ENCODE measurements around the gene DDC. TPM values are rescaled to one million over a fixed set of nuclear protein-coding genes. Genes with fewer than 3 reads are reported as not detected.

Gene DDC
- total RNA-seq, 2 donors from 2014 or later, result 85.4 to 90.2 TPM

DNA sequence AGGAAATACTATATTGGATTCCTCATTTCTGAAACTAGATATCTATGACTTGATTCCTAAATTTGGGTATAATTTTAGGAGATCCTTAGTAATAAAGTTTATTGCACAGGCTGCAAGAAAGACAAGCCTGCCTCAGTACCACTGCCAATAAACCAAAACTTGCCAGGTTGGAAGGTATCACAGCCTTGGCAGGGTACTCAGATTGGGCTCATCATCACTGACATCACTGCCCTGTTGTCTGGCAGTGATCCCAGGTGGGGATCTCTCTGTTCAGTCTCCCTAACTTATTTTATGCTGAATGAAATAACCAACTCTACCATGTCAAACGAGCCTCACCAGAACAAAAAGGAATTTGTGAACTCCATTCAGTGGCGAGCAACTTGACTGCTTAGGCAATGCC is 133.9 kb downstream of the DDC start:
- Histone ChIP-seq H3K9me3 (no peaks in the 10 kb centered on the region), H3K27me3 (no peaks in the 10 kb centered on the region), H3K36me3 (no peaks in the 10 kb centered on the region), H3K9ac (ENCODE audit: low read depth in 2 of 2, low read length in 2 of 2) (no peak overlapping the region), H3K4me3 (no peak overlapping the region), H3K4me1 (no peaks in the 10 kb centered on the region), H3K27ac (no peak overlapping the region)
- TF ChIP-seq, protein P1, sequence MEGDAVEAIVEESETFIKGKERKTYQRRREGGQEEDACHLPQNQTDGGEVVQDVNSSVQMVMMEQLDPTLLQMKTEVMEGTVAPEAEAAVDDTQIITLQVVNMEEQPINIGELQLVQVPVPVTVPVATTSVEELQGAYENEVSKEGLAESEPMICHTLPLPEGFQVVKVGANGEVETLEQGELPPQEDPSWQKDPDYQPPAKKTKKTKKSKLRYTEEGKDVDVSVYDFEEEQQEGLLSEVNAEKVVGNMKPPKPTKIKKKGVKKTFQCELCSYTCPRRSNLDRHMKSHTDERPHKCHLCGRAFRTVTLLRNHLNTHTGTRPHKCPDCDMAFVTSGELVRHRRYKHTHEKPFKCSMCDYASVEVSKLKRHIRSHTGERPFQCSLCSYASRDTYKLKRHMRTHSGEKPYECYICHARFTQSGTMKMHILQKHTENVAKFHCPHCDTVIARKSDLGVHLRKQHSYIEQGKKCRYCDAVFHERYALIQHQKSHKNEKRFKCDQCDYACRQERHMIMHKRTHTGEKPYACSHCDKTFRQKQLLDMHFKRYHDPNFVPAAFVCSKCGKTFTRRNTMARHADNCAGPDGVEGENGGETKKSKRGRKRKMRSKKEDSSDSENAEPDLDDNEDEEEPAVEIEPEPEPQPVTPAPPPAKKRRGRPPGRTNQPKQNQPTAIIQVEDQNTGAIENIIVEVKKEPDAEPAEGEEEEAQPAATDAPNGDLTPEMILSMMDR (IDR thresholded peaks at IDR 0.05), result no peak
- intact Hi-C loops (cut with DNase I), result no loop called here
- no peak for DNase-seq

DNA sequence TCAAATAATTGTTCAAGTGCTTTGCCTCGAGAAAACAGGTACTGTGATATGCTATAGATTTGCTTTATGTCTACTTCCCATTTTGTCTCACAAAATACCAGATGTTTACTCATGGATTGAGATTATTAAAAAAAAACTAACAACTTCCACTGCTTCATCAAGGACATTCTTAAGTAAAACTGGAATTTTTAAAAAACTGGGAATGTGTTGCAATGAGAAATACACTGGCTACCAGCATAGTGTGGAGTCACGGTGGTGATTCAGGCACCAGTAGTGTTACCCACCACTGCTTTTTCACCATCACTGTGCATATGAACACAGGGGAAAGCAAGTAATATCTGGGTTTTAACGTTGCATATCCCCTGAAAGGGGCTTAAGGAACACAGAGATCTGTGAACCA is 136.3 kb downstream of the DDC start:
- intact Hi-C loops (cut with DNase I), result no loop called here
- Histone ChIP-seq H3K27me3 (no peaks in the 10 kb centered on the region), H3K27ac (no peak overlapping the region), H3K4me3 (no peak overlapping the region), H3K4me1 (no peaks in the 10 kb centered on the region), H3K36me3 (no peaks in the 10 kb centered on the region), H3K9me3 (no peaks in the 10 kb centered on the region), H3K9ac (ENCODE audit: low read depth in 2 of 2, low read length in 2 of 2) (no peak overlapping the region)
- TF ChIP-seq, protein P1 (IDR thresholded peaks at IDR 0.05), result no peak
- DNase-seq, result no peak

DNA sequence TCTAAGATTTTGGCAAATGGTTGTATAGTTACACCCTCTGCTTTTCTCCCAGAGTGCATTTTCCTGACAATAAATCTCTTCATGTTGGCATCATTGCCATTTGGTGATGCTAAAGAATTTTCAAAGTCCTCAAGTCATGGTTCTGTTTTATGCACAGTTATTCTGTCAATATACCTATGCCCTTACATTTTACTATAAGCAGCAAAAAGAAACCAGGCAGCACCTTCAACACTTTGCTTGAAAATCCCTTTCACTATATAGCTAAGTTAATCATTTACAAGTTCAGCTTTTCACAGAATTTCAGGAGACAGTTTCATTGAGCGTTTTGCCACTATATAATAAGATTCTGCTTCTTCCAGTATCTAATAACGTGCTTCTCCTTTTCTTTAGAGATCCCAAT is 137.7 kb downstream of the DDC start:
- no peaks in the 10 kb centered on the region for H3K36me3 ChIP-seq
- no peak overlapping the region for H3K9ac ChIP-seq (ENCODE audit: low read depth in 2 of 2, low read length in 2 of 2)
- no peaks in the 10 kb centered on the region for H3K4me1 ChIP-seq
- no peak for DNase-seq
- no peaks in the 10 kb centered on the region for H3K9me3 ChIP-seq
- TF ChIP-seq, protein P1 (IDR thresholded peaks at IDR 0.05), result no peak
- H3K27me3 ChIP-seq, result no peaks in the 10 kb centered on the region
- H3K4me3 ChIP-seq, result no peak overlapping the region
- intact Hi-C loops (cut with DNase I), result no loop called here
- H3K27ac ChIP-seq, result no peak overlapping the region

DNA sequence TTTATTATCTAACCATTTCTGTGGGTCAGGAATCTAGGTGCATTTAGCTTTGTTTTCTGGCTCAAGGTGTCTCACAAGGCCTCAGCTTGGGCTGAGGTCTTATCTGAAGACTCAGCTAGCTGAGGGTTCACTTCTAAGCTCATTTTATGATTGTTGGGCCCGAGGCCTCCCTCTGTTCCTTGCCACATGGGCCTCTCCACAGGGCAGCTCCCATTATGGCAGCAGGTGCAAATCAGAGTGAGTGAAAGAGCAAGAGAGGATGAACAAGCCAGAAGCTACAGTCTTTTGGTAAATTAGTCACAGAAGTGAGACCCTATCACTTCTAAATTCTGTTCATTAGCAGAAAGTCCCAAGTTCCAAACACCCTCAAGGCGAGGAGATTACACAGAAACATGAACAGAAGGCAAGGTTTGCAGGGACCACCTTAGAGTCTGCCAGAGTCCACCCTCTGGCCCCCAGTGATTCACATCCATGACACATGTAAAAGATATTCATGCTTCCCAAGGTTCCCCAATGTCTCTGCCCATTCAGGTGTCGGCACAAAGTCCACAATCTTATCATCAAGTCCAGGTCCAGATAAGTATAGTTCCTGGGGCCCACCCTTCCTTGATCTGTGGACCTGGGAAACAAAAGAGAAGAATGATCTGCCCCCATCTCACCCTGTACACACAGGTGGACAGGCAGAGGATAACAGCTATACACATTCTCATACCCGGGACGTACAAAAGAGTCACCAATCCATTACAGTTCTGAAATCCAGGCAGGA is 138.7 kb downstream of the DDC start:
- Histone ChIP-seq H3K9me3 (no peaks in the 10 kb centered on the region), H3K4me3 (no peak overlapping the region), H3K9ac (ENCODE audit: low read depth in 2 of 2, low read length in 2 of 2) (no peak overlapping the region), H3K27ac (no peak overlapping the region), H3K4me1 (no peaks in the 10 kb centered on the region), H3K27me3 (no peaks in the 10 kb centered on the region), H3K36me3 (no peaks in the 10 kb centered on the region)
- intact Hi-C loops (cut with DNase I), result no loop called here
- DNase-seq, result no peak
- TF ChIP-seq, protein P1 (IDR thresholded peaks at IDR 0.05), result no peak

DNA sequence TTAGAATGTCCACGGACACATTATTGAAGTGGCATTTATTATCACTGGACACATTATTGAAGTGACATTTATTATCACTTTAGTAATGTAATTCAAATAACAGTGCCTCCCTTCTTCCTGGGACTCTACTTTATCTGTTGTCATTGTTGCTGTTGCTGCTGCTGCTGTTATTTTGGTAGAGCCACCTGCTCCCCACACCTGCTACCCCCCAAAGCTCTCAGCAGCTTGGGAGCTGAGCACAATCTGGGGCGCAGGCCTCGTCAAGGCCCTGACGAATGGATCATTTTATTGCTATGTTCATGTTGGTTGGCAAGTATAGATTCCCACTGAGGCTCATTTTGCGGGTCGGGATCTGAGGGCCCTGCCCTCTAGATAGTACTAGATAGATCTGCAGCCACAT is 139.9 kb downstream of the DDC start:
- H3K36me3 ChIP-seq, result no peaks in the 10 kb centered on the region
- H3K9ac ChIP-seq (ENCODE audit: low read depth in 2 of 2, low read length in 2 of 2), result no peak overlapping the region
- intact Hi-C loops (cut with DNase I), result no loop called here
- no peak for DNase-seq
- no peak overlapping the region for H3K27ac ChIP-seq
- no peaks in the 10 kb centered on the region for H3K9me3 ChIP-seq
- H3K4me1 ChIP-seq, result no peaks in the 10 kb centered on the region
- H3K4me3 ChIP-seq, result no peak overlapping the region
- TF ChIP-seq, protein P1 (IDR thresholded peaks at IDR 0.05), result no peak
- H3K27me3 ChIP-seq, result no peaks in the 10 kb centered on the region

Measured in colonic mucosa (tissue), 4 donors.